NCI-H1436 treated with DMSO at 0.1 percent for 48 hours (cell line): ENCODE measurements around the gene CTRL.
"Not testable (repeated sequence)": the region's sequence is repeated elsewhere in the genome, so short reads cannot be mapped to it uniquely, and the experiment has no call there.

Source experiments
- DNase-seq: peaks from one replicate; lab custom pipeline; 2025; lab: John Stamatoyannopoulos, UW

CTRL gene

DNA sequence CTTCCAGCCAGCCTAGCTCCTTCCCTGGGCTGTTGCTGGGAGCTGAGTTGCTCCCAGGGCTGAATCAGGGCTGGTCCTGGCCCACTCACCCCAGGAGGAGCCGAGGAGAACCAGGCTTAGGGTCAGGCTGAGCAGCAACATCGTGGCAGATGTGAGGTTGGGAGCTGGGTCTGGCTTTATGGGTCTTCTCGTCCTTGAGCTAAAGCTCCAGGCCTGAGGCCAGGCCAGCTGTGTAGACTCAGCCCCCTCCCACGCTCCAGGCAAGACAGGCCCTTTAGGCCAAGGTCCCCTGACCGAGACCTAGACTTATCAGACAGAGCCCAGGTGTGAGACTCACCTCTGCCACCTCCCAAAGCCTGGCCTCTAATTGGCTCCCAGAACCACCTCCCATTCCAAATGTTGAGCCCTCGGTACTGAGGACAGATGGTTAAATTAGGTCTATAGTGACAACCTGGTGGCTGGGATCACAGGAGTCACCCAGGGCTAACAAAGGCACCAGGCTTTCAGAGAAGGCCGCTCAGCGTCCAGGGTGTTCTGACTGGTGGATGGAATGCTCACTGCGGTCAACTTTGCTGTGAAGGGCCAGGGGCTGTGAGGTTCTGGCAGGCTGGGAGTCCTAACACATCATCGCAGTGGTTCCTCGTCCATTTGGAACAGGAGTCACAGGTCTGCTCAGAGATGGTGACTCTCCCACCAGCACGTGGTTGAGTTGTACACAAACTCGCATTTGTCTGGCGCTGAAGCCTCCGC is at the start of gene CTRL:
CTRL (minus strand) TSS at position 151 of the 750 bp plus-strand sequence; CDS start at position 141, 10 bp downstream.
- no peak for DNase-seq

DNA sequence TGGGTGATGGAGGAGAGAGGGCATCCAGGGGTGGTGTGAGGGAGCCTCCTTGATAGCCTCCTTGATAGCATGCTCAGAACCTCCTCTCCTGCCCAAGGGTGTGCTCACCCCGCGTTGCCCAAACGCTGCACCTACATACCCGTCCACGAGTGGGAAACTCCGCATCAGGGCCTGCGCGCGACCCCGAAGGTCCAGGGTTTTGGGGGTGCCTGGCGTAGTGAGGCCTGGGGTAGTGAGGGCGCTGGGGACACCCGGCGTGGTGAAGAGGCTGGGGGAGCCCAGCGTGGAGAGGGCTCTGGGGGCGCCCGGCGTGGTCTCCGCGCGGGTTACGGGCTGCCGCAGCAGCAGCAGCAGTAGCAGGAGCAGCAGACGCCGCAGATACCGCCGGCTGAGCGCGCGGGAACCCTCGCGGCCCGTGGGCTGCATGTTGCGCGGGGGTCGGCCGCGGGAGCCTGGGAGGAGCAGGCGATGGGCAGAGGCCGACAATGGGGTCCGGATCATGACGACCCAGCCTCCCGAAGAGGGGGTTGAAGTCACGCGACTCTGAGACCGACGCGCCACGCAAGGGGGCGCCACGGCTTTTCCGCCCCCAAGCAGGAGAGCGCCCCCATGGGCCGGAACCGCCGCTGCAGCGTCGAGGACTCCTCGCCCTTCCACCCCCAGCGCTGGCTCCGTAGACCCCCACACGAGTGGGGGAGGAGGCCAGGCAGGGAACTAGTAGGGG is 48.5 kb upstream of the CTRL start, which contains the start of gene DPEP3:
DPEP3 (minus strand) TSS at position 545 of the 724 bp plus-strand sequence; CDS start at position 426, 119 bp downstream.
- DNase-seq: no peak

DNA sequence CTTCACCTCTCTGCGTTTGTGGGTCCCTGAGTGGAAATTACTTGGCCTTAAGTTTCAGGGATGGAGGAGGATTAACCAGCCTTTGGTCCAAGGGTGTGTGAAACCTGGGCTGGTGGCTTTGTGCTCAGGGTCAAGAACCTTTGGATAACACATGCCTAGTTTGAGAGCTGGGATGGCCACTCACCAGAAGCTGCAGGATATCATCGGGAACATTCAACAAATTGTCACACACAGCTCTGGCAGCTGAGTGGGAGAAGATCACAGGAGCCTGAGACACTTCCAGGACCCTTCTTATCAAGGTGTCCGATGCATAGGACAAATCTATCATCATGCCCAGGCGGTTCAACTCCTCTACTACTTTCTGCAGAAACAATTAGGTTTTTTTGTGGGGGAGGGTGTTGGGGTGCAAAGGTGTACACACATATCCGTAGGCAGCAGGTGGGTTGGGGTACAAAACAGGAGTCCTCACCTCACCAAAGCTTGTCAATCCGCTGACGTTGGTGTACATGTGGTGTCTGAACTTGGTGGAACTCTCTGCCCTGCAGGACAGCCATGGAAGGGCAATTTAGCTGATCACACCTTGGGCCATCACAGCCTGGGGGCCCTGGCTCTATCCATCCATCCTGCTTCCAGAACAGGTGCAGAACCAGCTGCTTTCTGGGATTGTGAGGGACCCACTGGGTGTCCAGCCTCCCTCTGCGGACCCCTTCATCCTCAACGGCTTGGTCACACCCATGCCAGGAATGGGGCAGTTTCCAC is 46.0 kb upstream of the CTRL start:
- DNase-seq: no peak

DNA sequence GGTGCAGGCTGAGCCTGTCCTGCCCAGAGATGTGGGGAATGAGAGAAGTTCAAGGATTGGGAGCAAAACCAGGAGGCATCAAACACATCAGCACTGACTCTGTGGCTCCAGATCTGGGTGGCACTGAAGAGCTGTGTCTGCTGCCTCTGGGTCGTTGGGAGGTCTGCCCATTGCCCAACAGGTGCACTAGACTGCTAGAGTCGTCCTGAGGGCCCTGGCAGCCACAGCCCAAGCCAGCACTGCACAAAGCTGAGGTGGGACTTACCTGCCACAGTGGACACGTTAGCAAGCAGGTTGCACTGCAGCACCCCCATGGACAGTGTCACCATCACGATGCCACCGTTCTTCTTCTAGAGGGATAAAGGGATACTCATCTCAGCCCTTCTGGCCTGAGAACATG is 45.3 kb upstream of the CTRL start:
- DNase-seq: no peak

DNA sequence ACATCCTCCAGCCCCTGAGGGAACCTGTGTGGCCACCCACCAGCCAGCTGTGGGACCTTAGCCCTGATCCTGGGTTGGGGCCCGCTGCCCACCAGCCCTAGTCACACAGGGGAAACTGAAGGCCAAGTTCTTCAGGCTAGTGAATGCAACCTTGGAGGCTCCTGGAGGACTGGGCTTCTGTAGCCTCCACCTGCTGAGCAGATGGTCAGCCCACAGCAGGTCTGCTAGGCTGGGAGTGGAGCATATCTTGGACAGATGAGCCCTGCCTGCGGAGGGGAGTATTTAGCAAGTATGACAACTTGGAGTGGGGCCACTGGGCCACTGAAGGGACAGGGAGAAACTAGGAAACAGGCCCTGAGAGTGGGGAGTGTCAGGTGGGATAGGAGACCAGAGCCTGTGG is 44.5 kb upstream of the CTRL start:
- no peak for DNase-seq

DNA sequence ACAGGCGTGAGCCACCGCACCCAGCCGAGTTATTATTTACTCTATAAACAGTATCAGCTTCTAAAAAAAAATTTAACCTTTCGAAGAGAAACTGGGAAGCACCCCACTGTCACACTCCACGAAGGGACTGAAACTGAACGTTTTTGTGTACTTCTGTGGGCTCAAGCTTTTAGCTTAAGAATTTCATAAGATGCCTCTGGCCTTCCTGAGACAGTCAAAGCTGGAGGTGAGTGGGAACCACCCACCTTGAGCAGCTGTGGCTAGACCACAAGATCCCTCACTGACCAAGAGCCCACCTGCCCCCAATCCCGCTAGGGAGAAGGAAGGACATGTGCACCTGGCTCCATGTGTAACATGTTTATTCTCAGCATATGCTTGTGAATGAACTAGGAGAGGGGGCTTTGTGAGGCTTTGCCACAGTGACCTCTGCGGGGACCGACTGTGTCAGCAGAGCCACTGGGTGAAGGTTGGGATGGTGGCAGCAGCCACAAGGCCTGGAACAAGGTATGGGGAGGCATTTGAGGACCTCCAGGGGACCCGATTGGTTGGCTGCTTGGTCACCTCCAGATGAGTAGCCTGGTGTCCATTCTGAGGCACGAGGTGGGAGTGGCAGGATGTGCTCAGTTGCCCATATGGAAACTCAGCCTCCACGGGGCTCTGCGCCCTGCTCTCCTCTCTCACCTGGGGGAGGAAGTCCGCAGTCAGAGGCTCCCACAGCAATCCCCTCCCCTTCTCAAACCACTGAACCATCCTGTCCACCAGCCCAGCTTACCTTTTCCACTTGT is 43.9 kb upstream of the CTRL start:
- DNase-seq: no peak

DNA sequence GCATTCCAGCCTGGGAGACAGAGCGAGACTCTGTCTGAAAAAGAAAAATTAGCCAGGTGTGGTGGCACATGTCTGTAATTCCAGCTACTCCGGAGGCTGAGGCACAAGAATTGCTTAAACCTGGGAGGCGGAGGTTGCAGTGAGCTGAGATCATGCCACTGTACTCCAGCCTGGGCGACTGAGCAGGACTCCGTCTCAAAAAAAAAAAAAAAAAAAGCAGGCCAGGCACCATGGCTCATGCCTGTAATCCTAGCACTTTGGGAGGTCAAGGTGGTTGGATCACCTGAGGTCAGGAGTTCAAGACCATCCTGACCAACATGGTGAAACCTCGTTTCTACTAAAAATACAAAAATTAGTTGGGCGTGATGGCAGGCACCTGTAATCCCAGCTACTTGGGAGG is 40.6 kb upstream of the CTRL start:
- not testable (repeated sequence) for DNase-seq

DNA sequence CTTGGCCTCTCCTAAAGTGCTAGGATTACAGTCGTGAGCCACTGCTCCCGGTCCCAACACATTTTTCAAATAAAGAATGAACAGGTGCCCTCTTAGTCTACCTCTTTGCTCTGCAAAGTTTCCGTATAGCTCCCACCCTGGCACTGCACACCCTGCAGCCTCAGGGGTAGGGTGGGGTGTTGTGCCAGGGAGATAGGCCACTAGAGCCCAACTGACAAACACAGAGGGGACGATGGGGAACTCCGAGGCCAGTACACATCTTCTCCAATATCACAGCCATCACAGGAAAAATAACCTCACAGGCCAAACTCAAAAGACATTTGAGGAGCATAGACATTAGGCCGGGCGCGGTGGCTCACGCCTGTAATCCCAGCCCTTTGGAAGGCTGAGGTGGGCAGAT is 39.4 kb upstream of the CTRL start:
- DNase-seq: no peak

DNA sequence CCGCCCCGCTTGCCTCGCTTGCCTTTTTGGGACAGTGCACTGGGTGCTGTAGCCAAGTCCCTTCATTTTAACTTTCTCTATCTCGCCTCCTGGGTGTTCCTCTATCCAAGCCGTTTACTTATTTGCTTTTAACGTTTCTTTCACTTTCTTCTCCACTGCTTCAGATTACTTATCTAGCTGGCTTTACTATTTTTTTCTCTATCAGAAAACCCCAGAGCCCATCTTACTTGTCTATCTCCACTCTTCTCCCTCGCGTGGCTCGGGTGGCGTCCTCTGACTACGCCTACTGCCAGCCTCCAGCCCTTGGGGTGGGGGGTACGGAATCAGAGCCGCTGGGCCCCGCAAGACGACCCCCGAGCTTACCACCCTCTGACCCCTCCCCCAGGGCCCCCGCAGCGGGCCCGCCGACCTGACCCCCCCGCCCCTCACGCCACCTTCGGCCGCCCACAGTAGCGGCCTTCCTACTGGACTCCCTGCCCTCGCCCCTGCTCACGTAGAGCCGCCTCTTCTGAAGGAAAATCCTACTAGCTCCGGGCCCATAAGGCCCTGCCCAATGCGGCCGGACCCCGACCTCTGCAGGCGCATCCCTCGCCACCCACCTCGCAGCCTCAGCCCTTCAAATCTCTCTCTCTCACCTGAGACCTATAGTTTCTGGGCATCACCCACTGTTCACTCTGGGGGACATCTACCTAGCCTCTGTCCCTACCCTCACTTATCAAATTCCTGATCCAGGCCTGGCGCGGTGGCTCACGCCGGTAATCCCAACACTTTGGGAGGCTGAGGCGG is 37.8 kb upstream of the CTRL start:
- no peak for DNase-seq

DNA sequence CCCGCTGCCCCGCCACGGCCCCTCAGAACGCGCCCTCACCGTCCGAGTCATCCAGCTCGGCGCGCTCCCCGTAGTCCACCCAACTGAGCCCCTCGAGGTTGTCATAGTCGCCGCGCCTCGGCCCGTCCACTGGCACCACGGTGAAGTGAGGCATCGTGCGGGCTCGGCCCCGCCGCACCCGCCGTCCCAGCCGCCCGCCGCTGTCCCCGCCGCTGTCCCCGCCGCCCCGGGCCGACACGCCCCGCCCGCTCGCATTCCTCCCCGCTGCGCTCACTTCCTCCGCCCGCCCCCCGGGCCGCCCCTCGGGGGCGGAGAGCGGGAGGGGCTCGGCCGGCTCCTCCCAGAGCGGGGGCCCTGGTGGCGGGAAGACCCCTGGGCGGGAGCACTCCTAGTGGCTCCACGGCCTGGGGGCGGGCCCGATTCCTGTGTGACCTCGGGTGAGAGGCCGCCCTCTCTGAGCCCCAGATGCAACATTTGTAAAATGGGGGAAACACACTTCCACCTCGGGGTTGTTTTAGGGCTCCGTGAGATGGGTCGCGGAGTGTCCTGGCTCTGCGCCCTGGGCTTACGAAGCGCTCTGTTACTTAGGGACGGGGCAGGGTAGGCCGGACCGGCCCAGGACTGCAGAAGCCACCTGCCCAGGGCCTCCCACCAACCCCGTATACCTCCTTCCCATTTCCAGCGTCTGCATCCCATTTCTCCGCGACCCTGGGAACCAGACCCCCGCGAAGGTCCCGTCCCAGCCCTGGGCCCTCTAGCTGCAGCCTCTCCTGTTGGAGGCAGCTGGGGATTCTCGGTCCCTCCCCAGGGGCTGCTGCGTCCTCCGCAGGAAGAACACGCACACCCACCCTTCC is 37.0 kb upstream of the CTRL start, which contains the start of gene SLC12A4:
SLC12A4 (minus strand) TSS at position 238 of the 854 bp plus-strand sequence; CDS start at position 154, 84 bp downstream.
- DNase-seq: no peak

DNA sequence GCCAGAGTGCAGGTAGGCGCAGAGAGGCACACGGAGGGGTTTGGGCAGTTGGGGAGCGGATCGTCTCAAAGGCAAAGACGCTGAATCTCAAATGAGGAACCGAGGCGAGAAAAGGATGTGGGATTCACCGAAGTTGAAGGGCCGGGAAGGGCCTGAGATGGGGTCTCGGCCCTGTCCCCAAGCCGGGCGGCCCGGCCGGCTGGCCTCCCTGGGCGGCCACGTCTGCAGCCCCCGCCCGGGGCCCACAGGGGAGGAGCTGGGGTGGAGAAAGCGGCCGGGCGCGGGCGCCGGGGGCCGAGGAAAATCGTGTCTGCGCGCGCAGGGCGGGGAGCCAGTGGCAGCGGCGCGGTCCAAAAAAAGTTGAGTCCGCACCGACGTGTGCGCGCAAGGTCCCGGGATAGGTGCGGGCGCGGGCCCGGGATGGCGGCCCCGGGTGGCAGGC is 36.3 kb upstream of the CTRL start:
- DNase-seq: no peak

DNA sequence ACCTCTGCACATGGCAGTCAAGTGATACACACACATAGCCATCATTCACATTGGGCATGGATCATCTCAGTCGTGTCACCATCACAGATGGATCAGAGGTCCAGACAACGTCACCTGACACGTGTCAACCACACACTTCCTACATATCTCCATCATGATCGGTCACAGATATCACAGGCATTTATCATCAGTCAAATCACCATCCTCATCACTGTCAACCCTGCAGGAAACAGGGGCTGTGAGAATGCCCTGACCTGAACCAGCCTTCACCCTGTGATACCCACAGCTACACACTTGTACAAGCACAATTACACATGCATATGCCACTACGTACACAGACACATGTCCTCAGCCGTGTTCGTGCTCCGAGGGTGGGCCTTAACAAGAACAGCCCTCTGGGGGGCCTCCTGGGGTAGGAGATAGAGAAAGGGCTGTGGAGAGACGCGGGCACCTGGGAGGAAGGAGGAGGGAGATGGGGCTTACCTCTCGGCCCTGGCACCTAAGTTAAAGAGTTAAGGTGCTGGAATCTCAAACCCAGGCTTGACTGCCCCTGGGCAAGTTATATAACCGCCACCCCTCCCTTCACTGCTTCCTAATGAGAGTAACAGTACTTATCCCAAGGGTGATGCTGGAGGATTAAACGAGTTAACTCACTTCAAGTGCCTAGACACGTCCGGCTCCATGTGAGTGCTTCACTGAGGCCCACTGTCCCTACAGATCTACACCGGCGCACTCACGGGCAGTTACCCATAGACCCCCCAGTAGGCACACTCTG is 35.7 kb upstream of the CTRL start:
- DNase-seq: no peak

DNA sequence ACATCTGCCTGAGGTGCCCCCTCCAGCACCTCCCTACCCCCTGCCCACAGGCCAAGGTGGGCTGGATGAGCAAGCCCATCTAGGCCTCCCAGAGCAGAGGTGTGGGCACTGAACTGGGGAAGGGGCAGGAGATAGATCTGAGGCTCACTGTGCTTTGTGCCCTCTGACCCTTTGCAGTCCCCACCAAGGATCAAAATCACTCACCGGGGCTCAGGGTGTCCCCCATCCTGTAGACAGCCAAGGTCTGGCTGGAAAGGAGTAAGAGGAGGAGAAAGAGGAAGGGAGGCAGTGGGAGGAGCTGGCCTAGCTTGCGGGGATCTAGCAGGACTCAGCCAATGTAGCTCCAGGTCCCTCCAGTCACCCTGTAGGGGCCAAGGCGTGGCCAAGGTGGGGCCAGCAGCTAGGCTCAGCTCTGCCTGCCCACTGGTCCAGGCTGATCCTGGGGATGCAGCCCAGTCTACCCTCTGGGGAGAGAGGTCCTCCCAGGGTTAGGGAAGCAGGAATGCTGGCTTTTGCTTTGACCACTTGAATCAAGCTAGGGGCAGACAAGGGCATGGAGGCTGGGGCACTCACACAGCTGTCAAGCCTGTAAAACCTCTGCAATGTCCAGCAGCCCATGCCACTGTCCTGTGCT is 35.0 kb upstream of the CTRL start:
- no peak for DNase-seq

DNA sequence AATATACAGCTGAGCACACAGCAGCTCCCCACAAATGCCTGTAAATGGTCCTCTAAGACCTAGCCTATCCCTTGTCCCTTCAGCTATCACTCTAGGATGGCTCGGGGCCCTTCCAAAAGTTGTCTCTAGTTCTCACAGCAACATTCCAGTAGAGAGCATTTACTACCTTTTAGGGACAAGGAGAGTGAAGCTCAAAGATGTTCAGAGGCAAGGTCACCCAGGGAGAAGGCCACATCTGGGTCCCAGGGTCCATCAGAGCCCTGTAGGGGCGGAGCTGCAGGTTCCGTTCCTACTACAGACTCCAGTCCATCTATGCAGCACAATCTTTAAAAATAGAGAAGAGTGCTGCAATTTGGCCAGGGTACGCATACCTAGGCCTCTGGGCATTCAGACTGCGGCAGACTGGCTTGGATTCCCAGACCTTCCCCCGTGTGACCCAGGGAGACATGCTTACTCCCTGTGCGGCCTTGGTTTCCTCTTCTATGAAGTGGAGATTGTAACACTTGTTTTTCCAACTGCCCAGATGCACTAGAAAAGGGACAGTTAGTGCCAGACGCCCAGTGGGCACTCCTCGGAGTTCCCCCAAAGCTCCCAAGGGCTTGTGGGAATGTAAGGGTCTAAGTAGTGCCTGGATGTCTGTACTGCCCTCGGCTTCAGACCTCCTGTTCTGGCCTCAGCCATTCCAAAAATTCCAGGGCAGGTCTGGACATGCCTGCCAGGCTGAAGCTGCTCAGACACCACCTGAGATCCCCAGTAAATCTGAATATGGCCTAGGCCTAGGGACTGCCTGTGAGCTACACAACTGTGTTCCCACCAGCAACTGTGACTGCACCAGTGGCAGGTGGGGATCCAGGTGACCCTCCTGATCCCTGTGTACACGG is 34.2 kb upstream of the CTRL start:
- DNase-seq: no peak

DNA sequence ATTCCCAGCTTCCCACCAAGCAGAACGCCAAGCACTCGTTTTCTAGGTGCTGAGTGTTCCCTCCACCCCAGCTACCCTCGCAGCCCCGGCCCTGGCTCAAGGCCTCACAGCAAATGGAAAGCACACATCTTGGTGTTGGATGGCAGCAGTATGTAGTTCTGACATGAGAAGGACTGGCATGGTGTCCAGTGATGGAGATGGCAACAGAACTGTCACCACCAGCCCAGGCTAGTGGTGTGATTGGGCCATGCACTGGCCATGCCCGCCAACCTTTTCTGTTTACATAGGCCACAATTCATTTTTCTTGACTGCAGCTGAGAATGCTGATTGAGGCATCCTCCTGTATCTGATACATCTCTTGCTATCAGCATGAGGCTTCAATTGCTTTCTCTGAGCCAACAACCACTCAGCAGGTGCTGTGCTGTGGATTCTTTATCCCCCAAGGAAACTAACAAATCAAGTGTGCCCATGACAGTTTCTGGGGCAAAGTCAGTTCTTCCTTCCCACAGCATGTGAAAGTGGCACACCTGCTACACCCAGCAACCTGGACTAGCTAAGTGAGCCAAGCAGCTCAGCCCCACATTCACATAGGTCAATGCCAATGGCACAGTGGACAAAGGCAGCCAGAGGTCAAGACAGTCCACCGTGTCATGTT is 32.9 kb upstream of the CTRL start:
- no peak for DNase-seq

DNA sequence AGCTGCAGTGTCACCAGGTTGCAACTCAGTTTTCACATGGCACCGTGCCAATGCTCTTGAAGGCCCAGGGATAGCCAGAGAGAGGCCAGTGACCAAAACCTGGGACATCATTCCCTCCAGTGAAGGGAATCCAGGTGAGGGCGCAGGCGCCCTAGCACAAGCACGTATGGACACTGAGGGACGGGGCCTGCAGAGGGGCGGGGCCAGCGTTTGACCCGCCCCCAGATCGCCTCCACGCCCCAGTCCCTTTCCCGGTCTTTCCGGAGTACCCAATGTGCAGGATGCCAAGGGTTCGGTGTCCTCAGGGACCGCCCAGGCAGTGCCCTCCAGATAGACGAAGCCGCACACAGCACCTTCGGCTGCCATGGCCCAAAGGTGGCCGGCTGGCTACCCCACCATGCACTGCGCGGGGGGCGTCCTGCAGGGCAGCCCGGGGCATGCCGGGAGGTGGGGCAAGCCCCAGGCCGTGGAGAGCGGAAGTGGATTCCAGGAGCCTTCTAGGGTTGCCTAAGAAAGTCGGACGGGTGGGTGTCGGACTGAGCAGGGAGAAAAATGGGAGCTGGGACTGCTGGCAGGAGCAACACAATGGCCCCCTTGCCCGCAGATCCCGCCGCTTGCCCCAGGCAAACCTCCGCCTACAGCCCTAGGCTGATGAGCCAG is 32.1 kb upstream of the CTRL start:
- no peak for DNase-seq

DNA sequence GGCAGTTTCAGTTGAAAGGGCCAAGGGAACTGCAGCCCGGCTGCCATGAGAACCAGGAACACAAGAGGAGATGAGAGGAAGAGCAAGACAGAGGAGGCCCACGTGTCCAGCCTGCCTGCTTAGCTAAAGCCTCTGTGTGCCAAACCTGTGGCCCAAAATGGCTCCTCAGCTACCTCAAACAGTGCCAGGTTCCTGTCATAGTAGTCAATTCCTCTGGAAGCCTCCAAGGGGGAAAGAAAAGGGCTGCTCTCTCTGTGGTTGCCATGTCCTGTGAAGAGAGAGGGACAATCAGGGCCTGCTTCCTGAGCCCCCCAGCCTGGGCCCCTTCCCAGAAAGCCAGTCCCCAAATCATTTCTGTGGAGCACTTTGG is 31.6 kb upstream of the CTRL start:
- DNase-seq: no peak
